GOT3 (cell line): ENCODE data around the gene ERCC1.
"Not testable (repeated sequence)": the region's sequence is repeated elsewhere in the genome, so short reads cannot be mapped to it uniquely, and the experiment has no call there.

Source experiments
- DNase-seq: peaks from one replicate; lab custom pipeline; 2025; ENCODE audit warnings: mixed read lengths; lab: John Stamatoyannopoulos, UW

Gene ERCC1

GRCh38 chr19:45429896-45430295 lies 6.2 kb upstream of the ERCC1 start:
- not testable (repeated sequence) for DNase-seq

GRCh38 chr19:45428384-45429231 lies 4.9 kb upstream of the ERCC1 start:
- DNase-seq, result no peak

- DNase-seq, result peak; percentile 66
Observed at GRCh38 chr19:45424191-45425058, 708 bp upstream of the ERCC1 start.

- DNase-seq, result no peak
Observed at GRCh38 chr19:45423033-45423588, 606 bp downstream of the ERCC1 start.

GRCh38 chr19:45421947-45422498 lies 1.7 kb downstream of the ERCC1 start:
- no peak for DNase-seq

- DNase-seq, result no peak
Observed at GRCh38 chr19:45420871-45421270, 2.8 kb downstream of the ERCC1 start.

- DNase-seq, result no peak
Observed at GRCh38 chr19:45420356-45420755, 3.4 kb downstream of the ERCC1 start.

- DNase-seq, result no peak
Observed at GRCh38 chr19:45419895-45420294, 3.8 kb downstream of the ERCC1 start.

GRCh38 chr19:45419396-45419795 lies 4.3 kb downstream of the ERCC1 start:
- no peak for DNase-seq

- DNase-seq, result no peak
Observed at GRCh38 chr19:45418802-45419201, 4.9 kb downstream of the ERCC1 start.

- DNase-seq, result no peak
Observed at GRCh38 chr19:45417151-45417550, 6.6 kb downstream of the ERCC1 start.

GRCh38 chr19:45414468-45414867 lies 9.2 kb downstream of the ERCC1 start:
- no peak for DNase-seq

GRCh38 chr19:45413497-45413896 lies 10.2 kb downstream of the ERCC1 start:
- no peak for DNase-seq

- DNase-seq, result not testable (repeated sequence)
Observed at GRCh38 chr19:45410330-45410729, 13.4 kb downstream of the ERCC1 start.

GRCh38 chr19:45409557-45409920 lies 14.2 kb downstream of the ERCC1 start:
- no peak for DNase-seq

- DNase-seq, result no peak
Observed at GRCh38 chr19:45408830-45409556, 14.7 kb downstream of the ERCC1 start.

- DNase-seq, result no peak
Observed at GRCh38 chr19:45408121-45408520, 15.6 kb downstream of the ERCC1 start.

GRCh38 chr19:45407585-45407984 lies 16.1 kb downstream of the ERCC1 start:
- DNase-seq, result not testable (repeated sequence)

- DNase-seq, result no peak
Observed at GRCh38 chr19:45407091-45407375, 16.7 kb downstream of the ERCC1 start.

- DNase-seq, result peak; percentile 76
Observed at GRCh38 chr19:45406226-45407090, 17.3 kb downstream of the ERCC1 start, which contains the start of gene POLR1G. Gene POLR1G, plus strand, starts transcription at chr19:45406644. Its CDS starts 53 bp downstream, at chr19:45406697.
